GM23338 (cell line): Measurements from ENCODE around the gene DCUN1D4.

Experiments used
- CREB1 ChIP-seq: fragments of 250-450 bp; sonication (Bioruptor Pico); IDR thresholded peaks from 2 replicates; pipeline ENCODE4 v1.5.0; 2020; ENCODE audit warnings: low read depth, mild to moderate bottlenecking, moderate library complexity
- EZH2 ChIP-seq: fragments of 200-600 bp; sonication (generic); IDR thresholded peaks from one replicate; pipeline ENCODE4 v1.8.0; 2017; ENCODE audit warnings: antibody characterized with exemption, mild to moderate bottlenecking, low read depth; ENCODE audit not compliant: unreplicated experiment
- EZH2phosphoT487 ChIP-seq: fragments of 200-600 bp; sonication (generic); IDR thresholded peaks from one replicate; pipeline ENCODE4 v1.8.1; 2018; ENCODE audit warnings: antibody characterized with exemption; ENCODE audit not compliant: unreplicated experiment
- JUNB ChIP-seq: IDR thresholded peaks from one replicate; pipeline ENCODE4 v1.6.1; 2016; ENCODE audit warnings: antibody characterized with exemption; ENCODE audit not compliant: unreplicated experiment
- POLR2AphosphoS5 ChIP-seq: IDR thresholded peaks from 2 replicates; pipeline ENCODE4 v1.6.1; 2016; ENCODE audit warnings: antibody characterized with exemption, low read depth
- STAT1 ChIP-seq: IDR thresholded peaks from one replicate; pipeline ENCODE4 v1.6.1; 2016; ENCODE audit warnings: antibody characterized with exemption; ENCODE audit not compliant: unreplicated experiment
- TF ChIP-seq, protein P1 (sequence below), 2 experiments: fragments of 200-600 bp in 1 of 2; sonication (generic) in 1 of 2; conservative IDR thresholded peaks; 2 replicates each; pipeline versions ENCODE4 v1.5.1 to v1.6.1; 2016 to 2017; ENCODE audit warnings: antibody characterized with exemption in 2 of 2, low read depth in 2 of 2, mild to moderate bottlenecking in 2 of 2, moderate library complexity in 1 of 2
- TF ChIP-seq, protein P2 (sequence below): IDR thresholded peaks from one replicate; pipeline ENCODE4 v1.6.1; 2018; ENCODE audit warnings: antibody characterized with exemption; ENCODE audit not compliant: unreplicated experiment
- TF ChIP-seq, protein P3 (sequence below): fragments of 250-450 bp; sonication (Bioruptor Pico); IDR thresholded peaks from 2 replicates; pipeline ENCODE4 v1.5.0; 2020; ENCODE audit warnings: mild to moderate bottlenecking, moderate library complexity

DNA sequence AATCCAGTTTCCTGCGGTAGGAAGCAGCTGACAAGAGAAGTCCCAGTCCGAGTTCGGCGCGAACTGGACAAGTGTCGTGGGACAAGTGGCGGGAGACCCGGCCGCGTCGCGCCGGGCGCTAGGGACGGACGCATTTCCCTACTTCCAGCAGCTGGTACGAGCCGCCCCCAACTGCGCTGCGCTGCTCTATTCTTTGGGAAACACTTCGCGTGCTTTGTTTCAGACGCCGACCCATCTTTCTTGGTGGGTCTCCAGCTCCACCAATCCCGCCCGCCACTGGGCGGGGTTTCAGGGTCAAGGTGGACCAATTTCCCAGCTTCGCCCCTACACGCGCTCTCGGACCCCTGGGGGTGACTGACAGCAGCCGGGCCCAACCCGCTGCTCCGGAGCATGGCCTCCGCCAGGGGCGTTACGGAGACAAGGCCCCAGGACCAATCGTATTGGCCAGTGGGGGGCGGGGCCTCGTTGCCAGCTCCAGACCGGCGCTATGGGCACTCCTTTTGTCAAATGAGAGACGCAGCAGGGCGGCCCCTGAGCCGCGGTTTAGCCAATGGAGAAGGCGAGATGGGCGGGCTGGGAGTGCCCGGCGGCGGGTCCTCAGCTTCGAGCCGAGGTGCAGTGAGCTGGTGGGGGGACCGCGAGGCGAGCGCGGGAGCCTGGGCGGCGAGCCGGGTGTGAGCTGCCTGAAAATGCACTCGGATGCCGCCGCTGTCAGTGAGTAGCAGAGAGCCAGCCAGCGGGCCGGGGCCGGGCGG, at the start of gene DCUN1D4:
- TF ChIP-seq STAT1 (no peak), EZH2phosphoT487 (no peak), JUNB (no peak), POLR2AphosphoS5 (peak; percentile 45; the same call in 1 of the 2 replicates), CREB1 (peak; percentile 78), EZH2 (no peak)
- TF ChIP-seq, protein P1, sequence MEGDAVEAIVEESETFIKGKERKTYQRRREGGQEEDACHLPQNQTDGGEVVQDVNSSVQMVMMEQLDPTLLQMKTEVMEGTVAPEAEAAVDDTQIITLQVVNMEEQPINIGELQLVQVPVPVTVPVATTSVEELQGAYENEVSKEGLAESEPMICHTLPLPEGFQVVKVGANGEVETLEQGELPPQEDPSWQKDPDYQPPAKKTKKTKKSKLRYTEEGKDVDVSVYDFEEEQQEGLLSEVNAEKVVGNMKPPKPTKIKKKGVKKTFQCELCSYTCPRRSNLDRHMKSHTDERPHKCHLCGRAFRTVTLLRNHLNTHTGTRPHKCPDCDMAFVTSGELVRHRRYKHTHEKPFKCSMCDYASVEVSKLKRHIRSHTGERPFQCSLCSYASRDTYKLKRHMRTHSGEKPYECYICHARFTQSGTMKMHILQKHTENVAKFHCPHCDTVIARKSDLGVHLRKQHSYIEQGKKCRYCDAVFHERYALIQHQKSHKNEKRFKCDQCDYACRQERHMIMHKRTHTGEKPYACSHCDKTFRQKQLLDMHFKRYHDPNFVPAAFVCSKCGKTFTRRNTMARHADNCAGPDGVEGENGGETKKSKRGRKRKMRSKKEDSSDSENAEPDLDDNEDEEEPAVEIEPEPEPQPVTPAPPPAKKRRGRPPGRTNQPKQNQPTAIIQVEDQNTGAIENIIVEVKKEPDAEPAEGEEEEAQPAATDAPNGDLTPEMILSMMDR (conservative IDR thresholded peaks at IDR 0.05; ENCODE audit: low read depth in 2 of 2), result no peak; a peak in 1 of 4 replicates
- TF ChIP-seq, protein P2, sequence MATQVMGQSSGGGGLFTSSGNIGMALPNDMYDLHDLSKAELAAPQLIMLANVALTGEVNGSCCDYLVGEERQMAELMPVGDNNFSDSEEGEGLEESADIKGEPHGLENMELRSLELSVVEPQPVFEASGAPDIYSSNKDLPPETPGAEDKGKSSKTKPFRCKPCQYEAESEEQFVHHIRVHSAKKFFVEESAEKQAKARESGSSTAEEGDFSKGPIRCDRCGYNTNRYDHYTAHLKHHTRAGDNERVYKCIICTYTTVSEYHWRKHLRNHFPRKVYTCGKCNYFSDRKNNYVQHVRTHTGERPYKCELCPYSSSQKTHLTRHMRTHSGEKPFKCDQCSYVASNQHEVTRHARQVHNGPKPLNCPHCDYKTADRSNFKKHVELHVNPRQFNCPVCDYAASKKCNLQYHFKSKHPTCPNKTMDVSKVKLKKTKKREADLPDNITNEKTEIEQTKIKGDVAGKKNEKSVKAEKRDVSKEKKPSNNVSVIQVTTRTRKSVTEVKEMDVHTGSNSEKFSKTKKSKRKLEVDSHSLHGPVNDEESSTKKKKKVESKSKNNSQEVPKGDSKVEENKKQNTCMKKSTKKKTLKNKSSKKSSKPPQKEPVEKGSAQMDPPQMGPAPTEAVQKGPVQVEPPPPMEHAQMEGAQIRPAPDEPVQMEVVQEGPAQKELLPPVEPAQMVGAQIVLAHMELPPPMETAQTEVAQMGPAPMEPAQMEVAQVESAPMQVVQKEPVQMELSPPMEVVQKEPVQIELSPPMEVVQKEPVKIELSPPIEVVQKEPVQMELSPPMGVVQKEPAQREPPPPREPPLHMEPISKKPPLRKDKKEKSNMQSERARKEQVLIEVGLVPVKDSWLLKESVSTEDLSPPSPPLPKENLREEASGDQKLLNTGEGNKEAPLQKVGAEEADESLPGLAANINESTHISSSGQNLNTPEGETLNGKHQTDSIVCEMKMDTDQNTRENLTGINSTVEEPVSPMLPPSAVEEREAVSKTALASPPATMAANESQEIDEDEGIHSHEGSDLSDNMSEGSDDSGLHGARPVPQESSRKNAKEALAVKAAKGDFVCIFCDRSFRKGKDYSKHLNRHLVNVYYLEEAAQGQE, result no peak
- TF ChIP-seq, protein P3, sequence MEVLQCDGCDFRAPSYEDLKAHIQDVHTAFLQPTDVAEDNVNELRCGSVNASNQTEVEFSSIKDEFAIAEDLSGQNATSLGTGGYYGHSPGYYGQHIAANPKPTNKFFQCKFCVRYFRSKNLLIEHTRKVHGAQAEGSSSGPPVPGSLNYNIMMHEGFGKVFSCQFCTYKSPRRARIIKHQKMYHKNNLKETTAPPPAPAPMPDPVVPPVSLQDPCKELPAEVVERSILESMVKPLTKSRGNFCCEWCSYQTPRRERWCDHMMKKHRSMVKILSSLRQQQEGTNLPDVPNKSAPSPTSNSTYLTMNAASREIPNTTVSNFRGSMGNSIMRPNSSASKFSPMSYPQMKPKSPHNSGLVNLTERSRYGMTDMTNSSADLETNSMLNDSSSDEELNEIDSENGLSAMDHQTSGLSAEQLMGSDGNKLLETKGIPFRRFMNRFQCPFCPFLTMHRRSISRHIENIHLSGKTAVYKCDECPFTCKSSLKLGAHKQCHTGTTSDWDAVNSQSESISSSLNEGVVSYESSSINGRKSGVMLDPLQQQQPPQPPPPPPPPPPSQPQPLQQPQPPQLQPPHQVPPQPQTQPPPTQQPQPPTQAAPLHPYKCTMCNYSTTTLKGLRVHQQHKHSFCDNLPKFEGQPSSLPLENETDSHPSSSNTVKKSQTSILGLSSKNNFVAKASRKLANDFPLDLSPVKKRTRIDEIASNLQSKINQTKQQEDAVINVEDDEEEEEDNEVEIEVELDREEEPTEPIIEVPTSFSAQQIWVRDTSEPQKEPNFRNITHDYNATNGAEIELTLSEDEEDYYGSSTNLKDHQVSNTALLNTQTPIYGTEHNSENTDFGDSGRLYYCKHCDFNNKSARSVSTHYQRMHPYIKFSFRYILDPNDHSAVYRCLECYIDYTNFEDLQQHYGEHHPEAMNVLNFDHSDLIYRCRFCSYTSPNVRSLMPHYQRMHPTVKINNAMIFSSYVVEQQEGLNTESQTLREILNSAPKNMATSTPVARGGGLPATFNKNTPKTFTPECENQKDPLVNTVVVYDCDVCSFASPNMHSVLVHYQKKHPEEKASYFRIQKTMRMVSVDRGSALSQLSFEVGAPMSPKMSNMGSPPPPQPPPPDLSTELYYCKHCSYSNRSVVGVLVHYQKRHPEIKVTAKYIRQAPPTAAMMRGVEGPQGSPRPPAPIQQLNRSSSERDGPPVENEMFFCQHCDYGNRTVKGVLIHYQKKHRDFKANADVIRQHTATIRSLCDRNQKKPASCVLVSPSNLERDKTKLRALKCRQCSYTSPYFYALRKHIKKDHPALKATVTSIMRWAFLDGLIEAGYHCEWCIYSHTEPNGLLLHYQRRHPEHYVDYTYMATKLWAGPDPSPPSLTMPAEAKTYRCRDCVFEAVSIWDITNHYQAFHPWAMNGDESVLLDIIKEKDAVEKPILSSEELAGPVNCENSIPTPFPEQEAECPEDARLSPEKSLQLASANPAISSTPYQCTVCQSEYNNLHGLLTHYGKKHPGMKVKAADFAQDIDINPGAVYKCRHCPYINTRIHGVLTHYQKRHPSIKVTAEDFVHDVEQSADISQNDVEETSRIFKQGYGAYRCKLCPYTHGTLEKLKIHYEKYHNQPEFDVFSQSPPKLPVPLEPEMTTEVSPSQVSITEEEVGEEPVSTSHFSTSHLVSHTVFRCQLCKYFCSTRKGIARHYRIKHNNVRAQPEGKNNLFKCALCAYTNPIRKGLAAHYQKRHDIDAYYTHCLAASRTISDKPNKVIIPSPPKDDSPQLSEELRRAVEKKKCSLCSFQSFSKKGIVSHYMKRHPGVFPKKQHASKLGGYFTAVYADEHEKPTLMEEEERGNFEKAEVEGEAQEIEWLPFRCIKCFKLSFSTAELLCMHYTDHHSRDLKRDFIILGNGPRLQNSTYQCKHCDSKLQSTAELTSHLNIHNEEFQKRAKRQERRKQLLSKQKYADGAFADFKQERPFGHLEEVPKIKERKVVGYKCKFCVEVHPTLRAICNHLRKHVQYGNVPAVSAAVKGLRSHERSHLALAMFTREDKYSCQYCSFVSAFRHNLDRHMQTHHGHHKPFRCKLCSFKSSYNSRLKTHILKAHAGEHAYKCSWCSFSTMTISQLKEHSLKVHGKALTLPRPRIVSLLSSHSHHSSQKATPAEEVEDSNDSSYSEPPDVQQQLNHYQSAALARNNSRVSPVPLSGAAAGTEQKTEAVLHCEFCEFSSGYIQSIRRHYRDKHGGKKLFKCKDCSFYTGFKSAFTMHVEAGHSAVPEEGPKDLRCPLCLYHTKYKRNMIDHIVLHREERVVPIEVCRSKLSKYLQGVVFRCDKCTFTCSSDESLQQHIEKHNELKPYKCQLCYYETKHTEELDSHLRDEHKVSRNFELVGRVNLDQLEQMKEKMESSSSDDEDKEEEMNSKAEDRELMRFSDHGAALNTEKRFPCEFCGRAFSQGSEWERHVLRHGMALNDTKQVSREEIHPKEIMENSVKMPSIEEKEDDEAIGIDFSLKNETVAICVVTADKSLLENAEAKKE (CRISPR knock-in tag), result no peak
